Body of pancreas (tissue), 4 donors: Measurements from ENCODE around the gene PEAR1.

Experiments used
- POLR2A ChIP-seq, 3 donors: fragments of 450-650 bp; IDR thresholded peaks; one replicate each; pipeline ENCODE4 v1.6.1; 2016; ENCODE audit warnings: antibody characterized with exemption in 3 of 3, mild to moderate bottlenecking in 2 of 3
- TF ChIP-seq, protein P1 (sequence below), 7 experiments: fragments of 450-650 bp in 4 of 7; fragments of 200-600 bp in 3 of 7; sonication (generic) in 3 of 7; IDR thresholded peaks; one replicate each; pipeline ENCODE4 v1.5.1; 2016 to 2019; ENCODE audit warnings: antibody characterized with exemption in 7 of 7

GRCh38 chr1:156881101-156881500 lies 12.4 kb upstream of the PEAR1 start:
- TF ChIP-seq, protein P1, sequence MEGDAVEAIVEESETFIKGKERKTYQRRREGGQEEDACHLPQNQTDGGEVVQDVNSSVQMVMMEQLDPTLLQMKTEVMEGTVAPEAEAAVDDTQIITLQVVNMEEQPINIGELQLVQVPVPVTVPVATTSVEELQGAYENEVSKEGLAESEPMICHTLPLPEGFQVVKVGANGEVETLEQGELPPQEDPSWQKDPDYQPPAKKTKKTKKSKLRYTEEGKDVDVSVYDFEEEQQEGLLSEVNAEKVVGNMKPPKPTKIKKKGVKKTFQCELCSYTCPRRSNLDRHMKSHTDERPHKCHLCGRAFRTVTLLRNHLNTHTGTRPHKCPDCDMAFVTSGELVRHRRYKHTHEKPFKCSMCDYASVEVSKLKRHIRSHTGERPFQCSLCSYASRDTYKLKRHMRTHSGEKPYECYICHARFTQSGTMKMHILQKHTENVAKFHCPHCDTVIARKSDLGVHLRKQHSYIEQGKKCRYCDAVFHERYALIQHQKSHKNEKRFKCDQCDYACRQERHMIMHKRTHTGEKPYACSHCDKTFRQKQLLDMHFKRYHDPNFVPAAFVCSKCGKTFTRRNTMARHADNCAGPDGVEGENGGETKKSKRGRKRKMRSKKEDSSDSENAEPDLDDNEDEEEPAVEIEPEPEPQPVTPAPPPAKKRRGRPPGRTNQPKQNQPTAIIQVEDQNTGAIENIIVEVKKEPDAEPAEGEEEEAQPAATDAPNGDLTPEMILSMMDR (IDR thresholded peaks at IDR 0.05) = no peak
- no peak for TF ChIP-seq POLR2A (IDR thresholded peaks at IDR 0.05)
